GM23338 (cell line): ENCODE data around the gene LCA5. TPM values are rescaled to one million over a fixed set of nuclear protein-coding genes. Genes with fewer than 3 reads are reported as not detected.

ENCODE experiments used
- ATAC-seq: fragments of 200-7000 bp; cut with Tn5 transposase; 3 replicates; pipeline ENCODE4 v1.9.1; 2020
- DNase-seq: peaks from one replicate; pipeline ENCODE4 v3.0.0-alpha.2; 2015; ENCODE audit warnings: low spot score
- H2AFZ ChIP-seq: fragments of 200-600 bp; sonication (generic); 2 replicates; pipeline ENCODE4 v1.8.0; 2016; ENCODE audit warnings: antibody characterized with exemption, mild to moderate bottlenecking, moderate library complexity
- H3F3A ChIP-seq: fragments of 200-600 bp; sonication (generic); replicated peaks from 2 replicates; pipeline ENCODE4 v1.8.0; 2017; ENCODE audit warnings: antibody characterized with exemption, mixed run types, low read depth
- H3K27ac ChIP-seq: fragments of 200-600 bp; sonication (generic); 2 replicates; pipeline ENCODE4 v1.6.1; 2016; ENCODE audit warnings: low read depth
- H3K27me3 ChIP-seq: fragments of 200-600 bp; sonication (generic); 2 replicates; pipeline ENCODE4 v1.8.0; 2016; ENCODE audit warnings: mild to moderate bottlenecking, mixed run types, moderate library complexity; ENCODE audit not compliant: insufficient read depth
- H3K36me3 ChIP-seq: fragments of 200-600 bp; sonication (generic); 2 replicates; pipeline ENCODE4 v1.8.0; 2016; ENCODE audit warnings: mild to moderate bottlenecking; ENCODE audit not compliant: insufficient read depth
- H3K4me1 ChIP-seq: fragments of 200-600 bp; sonication (generic); 2 replicates; pipeline ENCODE4 v1.8.0; 2016; ENCODE audit warnings: mild to moderate bottlenecking, moderate library complexity; ENCODE audit not compliant: insufficient read depth
- H3K4me2 ChIP-seq: fragments of 200-600 bp; sonication (generic); 2 replicates; pipeline ENCODE4 v1.7.1; 2017; ENCODE audit warnings: mixed run types
- H3K4me3 ChIP-seq: fragments of 200-600 bp; sonication (generic); 2 replicates; pipeline ENCODE4 v1.6.1; 2016; ENCODE audit warnings: mixed run types
- H3K79me2 ChIP-seq: fragments of 200-600 bp; sonication (generic); replicated peaks from 2 replicates; pipeline ENCODE4 v1.8.0; 2017; ENCODE audit warnings: mild to moderate bottlenecking; ENCODE audit not compliant: insufficient read depth
- H3K9me2 ChIP-seq: fragments of 200-600 bp; sonication (generic); 2 replicates; pipeline ENCODE4 v1.8.0; 2017; ENCODE audit not compliant: insufficient read depth
- H4K20me1 ChIP-seq: fragments of 200-600 bp; sonication (generic); replicated peaks from 2 replicates; pipeline ENCODE4 v1.8.0; 2017; ENCODE audit warnings: mild to moderate bottlenecking; ENCODE audit not compliant: insufficient read depth
- H3K27ac Mint-ChIP-seq: 2 replicates; pipeline ENCODE4 v1.8.0; 2020; ENCODE audit warnings: inconsistent platforms, mild to moderate bottlenecking, moderate library complexity, mixed read lengths
- H3K27me3 Mint-ChIP-seq: 3 replicates; pipeline ENCODE4 v1.8.0; 2022; ENCODE audit warnings: low read depth, mild to moderate bottlenecking, moderate library complexity, mixed read lengths, inconsistent platforms; ENCODE audit not compliant: insufficient read depth, poor library complexity
- H3K36me3 Mint-ChIP-seq: 3 replicates; pipeline ENCODE4 v1.8.0; 2021; ENCODE audit warnings: low read depth, mild to moderate bottlenecking, inconsistent platforms, moderate library complexity, mixed read lengths
- H3K4me1 Mint-ChIP-seq: 3 replicates; pipeline ENCODE4 v1.8.0; 2020; ENCODE audit warnings: mild to moderate bottlenecking, inconsistent platforms, mixed read lengths
- H3K4me3 Mint-ChIP-seq: 3 replicates; pipeline ENCODE4 v1.8.0; 2021; ENCODE audit warnings: moderate library complexity, mild to moderate bottlenecking, inconsistent platforms, mixed read lengths
- H3K9me3 Mint-ChIP-seq: 3 replicates; pipeline ENCODE4 v1.8.0; 2020; ENCODE audit warnings: moderate library complexity, mild to moderate bottlenecking, inconsistent platforms, mixed read lengths
- CREB1 ChIP-seq: fragments of 250-450 bp; sonication (Bioruptor Pico); IDR thresholded peaks from 2 replicates; pipeline ENCODE4 v1.5.0; 2020; ENCODE audit warnings: low read depth, mild to moderate bottlenecking, moderate library complexity
- CTCF ChIP-seq, 2 experiments: fragments of 200-600 bp in 1 of 2; sonication (generic) in 1 of 2; conservative IDR thresholded peaks; 2 replicates each; pipeline versions ENCODE4 v1.5.1 to v1.6.1; 2016 to 2017; ENCODE audit warnings: antibody characterized with exemption in 2 of 2, low read depth in 2 of 2, mild to moderate bottlenecking in 2 of 2, moderate library complexity in 1 of 2
- ETS1 ChIP-seq: IDR thresholded peaks from 2 replicates; pipeline ENCODE4 v1.6.1; 2016; ENCODE audit warnings: antibody characterized with exemption
- EZH2 ChIP-seq: fragments of 200-600 bp; sonication (generic); IDR thresholded peaks from one replicate; pipeline ENCODE4 v1.8.0; 2017; ENCODE audit warnings: antibody characterized with exemption, mild to moderate bottlenecking, low read depth; ENCODE audit not compliant: unreplicated experiment
- EZH2phosphoT487 ChIP-seq: fragments of 200-600 bp; sonication (generic); IDR thresholded peaks from one replicate; pipeline ENCODE4 v1.8.1; 2018; ENCODE audit warnings: antibody characterized with exemption; ENCODE audit not compliant: unreplicated experiment
- JUNB ChIP-seq: IDR thresholded peaks from one replicate; pipeline ENCODE4 v1.6.1; 2016; ENCODE audit warnings: antibody characterized with exemption; ENCODE audit not compliant: unreplicated experiment
- NANOG ChIP-seq: IDR thresholded peaks from 2 replicates; pipeline ENCODE4 v1.6.1; 2016; ENCODE audit warnings: antibody characterized with exemption, borderline replicate concordance
- POLR2AphosphoS5 ChIP-seq: IDR thresholded peaks from 2 replicates; pipeline ENCODE4 v1.6.1; 2016; ENCODE audit warnings: antibody characterized with exemption, low read depth
- REST ChIP-seq: IDR thresholded peaks from one replicate; pipeline ENCODE4 v1.6.1; 2018; ENCODE audit warnings: antibody characterized with exemption; ENCODE audit not compliant: unreplicated experiment
- STAT1 ChIP-seq: IDR thresholded peaks from one replicate; pipeline ENCODE4 v1.6.1; 2016; ENCODE audit warnings: antibody characterized with exemption; ENCODE audit not compliant: unreplicated experiment
- ZNF114 ChIP-seq: fragments of 250-450 bp; sonication (Bioruptor Pico); IDR thresholded peaks from 2 replicates; pipeline ENCODE4 v1.5.0; 2020; ENCODE audit warnings: mild to moderate bottlenecking, moderate library complexity
- ZNF331 ChIP-seq: fragments of 250-450 bp; sonication (Bioruptor Pico); IDR thresholded peaks from 2 replicates; pipeline ENCODE4 v1.5.0; 2020; ENCODE audit warnings: low read depth, mild to moderate bottlenecking, moderate library complexity
- ZNF462 ChIP-seq: fragments of 250-450 bp; sonication (Bioruptor Pico); IDR thresholded peaks from 2 replicates; pipeline ENCODE4 v1.5.0; 2020; ENCODE audit warnings: mild to moderate bottlenecking, moderate library complexity
- polyA plus RNA-seq: library from polyadenylated mRNA; unstranded; fragments of >200 nt; fragmentation: Nextera tagmentation; extraction: Ambion mirVana; gene quantifications from 2 replicates; pipeline ENCODE4 v1.2.1, GENCODE V29; 2016
- total RNA-seq: library from RNA; depleted of rRNA; stranded (reverse); fragments of >200 nt; shearing (Covaris generic); gene quantifications from 2 replicates; pipeline ENCODE4 v1.2.3, GENCODE V29; 2014

The LCA5 gene
- total and polyA plus RNA-seq, 2 experiments from 2014 or later, result 4.2 TPM

GRCh38 chr6:79498842-79499241, 38.4 kb downstream of the LCA5 start:
- H3K4me1 ChIP-seq, result peaks cover 8% of the 10 kb centered on the region; the same call in 1 of the 2 replicates
- Mint-ChIP-seq H3K27me3 (no peaks in the 10 kb centered on the region), H3K36me3 (no peaks in the 10 kb centered on the region), H3K4me3 (no peak overlapping the region), H3K9me3 (no peaks in the 10 kb centered on the region), H3K27ac (no peak overlapping the region), H3K4me1 (peaks cover 13% of the 10 kb centered on the region)
- H4K20me1 ChIP-seq, result no peaks in the 10 kb centered on the region
- H3K4me3 ChIP-seq, result no peak overlapping the region
- no peaks in the 10 kb centered on the region for H3K36me3 ChIP-seq
- no peaks in the 10 kb centered on the region for H3K27me3 ChIP-seq
- DNase-seq (no peak), ATAC-seq (no peak)
- H3K9me2 ChIP-seq, result no peaks in the 10 kb centered on the region
- H3K27ac ChIP-seq, result no peak overlapping the region
- H2AFZ ChIP-seq, result no peak overlapping the region
- no peaks in the 10 kb centered on the region for H3F3A ChIP-seq
- no peaks in the 10 kb centered on the region for H3K79me2 ChIP-seq
- no peak for TF ChIP-seq CREB1 (CRISPR knock-in tag)
- no peak for TF ChIP-seq EZH2phosphoT487
- TF ChIP-seq POLR2AphosphoS5, result no peak
- no peak for TF ChIP-seq CTCF (conservative IDR thresholded peaks at IDR 0.05; ENCODE audit: low read depth in 2 of 2)
- TF ChIP-seq EZH2, result no peak
- TF ChIP-seq ETS1, result no peak
- TF ChIP-seq ZNF462 (CRISPR knock-in tag), result no peak
- no peak for TF ChIP-seq REST
- TF ChIP-seq STAT1, result no peak
- no peak for TF ChIP-seq JUNB
- no peak for TF ChIP-seq ZNF114 (CRISPR knock-in tag)
- no peak for TF ChIP-seq NANOG
- no peak for TF ChIP-seq ZNF331 (CRISPR knock-in tag)
- no peak overlapping the region for H3K4me2 ChIP-seq
